Activated T-cell treated with anti-CD3 and anti-CD28 coated beads, Interleukin-2, amount 50 U/mL, for 1 hour (primary cell): ENCODE data around the gene NDST4.

Experiments used
- DNase-seq: peaks from one replicate; pipeline ENCODE4 v3.0.0-alpha.2; 2020

NDST4 gene

GRCh38 chr4:115113506-115114106, at the start of gene NDST4:
NDST4 (minus strand) TSS chr4:115113620; CDS start chr4:115077036, 36,584 bp downstream.
- DNase-seq: no peak

- DNase-seq: no peak
Measured at GRCh38 chr4:115159141-115159540, 45.7 kb upstream of the NDST4 start.

GRCh38 chr4:115158296-115158695, 44.9 kb upstream of the NDST4 start:
- no peak for DNase-seq

GRCh38 chr4:115154826-115155225, 41.4 kb upstream of the NDST4 start:
- DNase-seq: no peak

GRCh38 chr4:115152965-115153364, 39.5 kb upstream of the NDST4 start:
- no peak for DNase-seq

- DNase-seq: no peak
Measured at GRCh38 chr4:115152081-115152480, 38.7 kb upstream of the NDST4 start.

- DNase-seq: no peak
Measured at GRCh38 chr4:115149106-115149505, 35.7 kb upstream of the NDST4 start.

GRCh38 chr4:115145393-115146160, 32.2 kb upstream of the NDST4 start:
- no peak for DNase-seq

GRCh38 chr4:115128037-115128436, 14.6 kb upstream of the NDST4 start:
- DNase-seq: no peak

- DNase-seq: no peak
Measured at GRCh38 chr4:115126491-115126890, 13.1 kb upstream of the NDST4 start.

GRCh38 chr4:115121351-115122043, 8.1 kb upstream of the NDST4 start:
- DNase-seq: no peak

GRCh38 chr4:115119804-115120352, 6.5 kb upstream of the NDST4 start:
- DNase-seq: no peak

- DNase-seq: no peak
Measured at GRCh38 chr4:115117651-115118050, 4.2 kb upstream of the NDST4 start.

- DNase-seq: no peak
Measured at GRCh38 chr4:115110191-115111181, 2.9 kb downstream of the NDST4 start.

- DNase-seq: no peak
Measured at GRCh38 chr4:115108850-115109249, 4.6 kb downstream of the NDST4 start.

- no peak for DNase-seq
Measured at GRCh38 chr4:115107411-115107810, 6.0 kb downstream of the NDST4 start.

- no peak for DNase-seq
Measured at GRCh38 chr4:115101675-115102074, 11.7 kb downstream of the NDST4 start.

- no peak for DNase-seq
Measured at GRCh38 chr4:115090483-115091075, 22.8 kb downstream of the NDST4 start.

- no peak for DNase-seq
Measured at GRCh38 chr4:115082633-115083032, 30.8 kb downstream of the NDST4 start.

- DNase-seq: no peak
Measured at GRCh38 chr4:115076691-115077090, 36.7 kb downstream of the NDST4 start.

GRCh38 chr4:115058533-115058932, 54.9 kb downstream of the NDST4 start:
- no peak for DNase-seq

GRCh38 chr4:115054836-115055235, 58.6 kb downstream of the NDST4 start:
- DNase-seq: no peak
